ENCODE data around the gene HIKESHI.
"Not testable (repeated sequence)": the region's sequence is repeated elsewhere in the genome, so short reads cannot be mapped to it uniquely, and the experiment has no call there.

HIKESHI gene

DNA sequence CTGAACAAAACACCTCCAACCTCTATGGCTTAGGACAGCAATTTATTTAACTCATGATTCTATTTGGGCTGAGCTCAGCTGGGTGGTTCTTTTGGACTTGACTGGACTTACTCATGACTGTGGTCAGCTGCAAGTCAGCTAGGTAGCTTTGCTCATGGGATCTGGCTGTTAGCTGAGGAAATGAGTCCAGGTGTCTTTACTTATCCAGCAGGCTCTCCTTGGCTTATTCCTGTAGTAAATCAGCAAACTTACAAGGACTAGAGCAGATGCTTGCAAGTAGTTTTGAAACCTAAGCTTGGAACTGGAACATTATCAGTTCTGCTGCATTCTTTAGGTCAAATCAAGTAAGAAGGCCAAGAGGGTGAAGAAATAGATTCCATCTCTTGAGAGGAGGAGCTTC lies 8.0 kb upstream of the HIKESHI start:
- no peak for DNase-seq

DNA sequence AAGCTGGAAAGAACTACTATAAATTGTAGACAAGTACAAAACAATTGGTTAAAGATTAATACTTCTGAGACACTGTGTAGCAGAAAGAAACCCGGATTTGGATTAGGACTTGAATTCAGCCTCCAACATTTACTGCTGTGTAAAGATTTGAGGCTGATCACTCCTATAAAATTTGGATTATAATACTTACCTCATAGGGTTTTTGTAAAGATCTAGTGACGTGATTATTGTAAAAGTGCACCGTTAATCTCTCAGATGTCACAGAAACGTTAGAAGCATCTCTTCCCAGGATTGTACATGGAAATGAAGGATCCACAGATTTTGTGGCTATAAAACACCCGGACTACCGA lies 323 bp upstream of the HIKESHI start:
- peak; percentile 49 for DNase-seq

DNA sequence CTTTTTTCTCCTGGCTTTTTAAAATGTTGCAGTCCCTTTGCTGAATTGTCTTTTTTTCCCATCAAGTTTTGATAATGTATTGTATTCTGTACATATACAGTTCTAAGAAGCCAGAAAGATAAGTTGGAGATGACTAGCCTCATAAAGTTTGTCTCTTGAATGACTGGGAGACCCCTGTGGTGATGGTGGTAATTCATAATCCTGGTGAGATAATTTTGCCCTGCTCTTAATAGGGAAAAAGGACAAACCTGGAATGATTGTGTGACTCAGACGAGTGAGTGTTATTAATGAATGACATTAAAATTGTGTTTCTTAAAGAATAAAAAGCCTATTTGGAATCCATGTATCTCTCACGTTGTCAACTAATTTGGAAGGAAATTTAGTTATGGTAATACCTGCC lies 1.2 kb downstream of the HIKESHI start:
- DNase-seq: no peak

DNA sequence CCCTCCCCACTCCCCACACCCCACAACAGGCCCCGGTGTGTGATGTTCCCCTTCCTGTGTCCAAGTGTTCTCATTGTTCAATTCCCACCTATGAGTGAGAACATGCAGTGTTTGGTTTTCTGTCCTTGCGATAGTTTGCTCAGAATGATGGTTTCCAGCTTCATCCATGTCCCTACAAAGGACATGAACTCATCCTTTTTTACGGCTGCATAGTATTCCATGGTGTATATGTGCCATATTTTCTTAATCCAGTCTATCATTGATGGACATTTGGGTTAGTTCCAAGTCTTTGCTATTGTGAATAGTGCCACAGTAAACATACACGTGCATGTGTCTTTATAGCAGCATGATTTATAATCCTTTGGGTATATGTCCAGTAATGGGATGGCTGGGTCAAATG lies 6.7 kb downstream of the HIKESHI start:
- not testable (repeated sequence) for DNase-seq

DNA sequence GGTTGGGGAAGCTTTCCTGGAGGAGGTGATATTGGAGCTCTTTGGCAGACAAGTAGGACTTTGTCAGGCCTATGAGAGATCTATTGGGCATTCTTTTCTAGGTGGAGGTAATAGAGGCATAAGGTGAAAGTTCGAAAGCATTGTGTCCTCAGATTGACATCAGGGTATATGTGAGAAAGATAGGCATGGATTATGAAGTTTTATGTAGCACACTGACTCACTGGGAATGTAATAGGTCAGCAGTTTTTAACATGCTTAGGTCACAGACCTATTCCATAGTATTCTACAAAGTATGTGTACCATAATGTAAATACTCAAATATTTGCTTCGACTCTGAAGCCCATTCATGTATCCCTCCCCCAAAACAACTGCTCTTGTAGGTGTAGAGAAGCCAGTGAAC lies 11.8 kb downstream of the HIKESHI start:
- no peak for DNase-seq

DNA sequence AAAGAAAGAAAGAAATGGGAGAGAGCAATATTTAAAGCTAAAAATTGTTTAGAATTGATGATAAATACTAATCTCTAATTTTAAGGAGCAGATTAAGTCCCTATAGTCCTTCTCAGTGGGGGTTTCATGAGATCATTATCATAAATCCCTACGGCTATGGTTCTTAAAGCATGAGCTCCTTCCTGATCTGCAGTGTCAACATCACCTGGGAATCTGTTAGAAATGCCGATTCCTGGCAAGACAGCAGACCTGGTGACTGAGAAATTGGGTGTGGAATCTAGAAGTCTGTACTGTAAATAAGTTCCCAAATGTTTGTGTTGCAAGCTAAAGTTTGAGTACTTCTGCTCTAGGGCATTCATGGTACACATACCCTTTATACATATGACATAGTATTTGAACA lies 12.6 kb downstream of the HIKESHI start:
- no peak for DNase-seq

DNA sequence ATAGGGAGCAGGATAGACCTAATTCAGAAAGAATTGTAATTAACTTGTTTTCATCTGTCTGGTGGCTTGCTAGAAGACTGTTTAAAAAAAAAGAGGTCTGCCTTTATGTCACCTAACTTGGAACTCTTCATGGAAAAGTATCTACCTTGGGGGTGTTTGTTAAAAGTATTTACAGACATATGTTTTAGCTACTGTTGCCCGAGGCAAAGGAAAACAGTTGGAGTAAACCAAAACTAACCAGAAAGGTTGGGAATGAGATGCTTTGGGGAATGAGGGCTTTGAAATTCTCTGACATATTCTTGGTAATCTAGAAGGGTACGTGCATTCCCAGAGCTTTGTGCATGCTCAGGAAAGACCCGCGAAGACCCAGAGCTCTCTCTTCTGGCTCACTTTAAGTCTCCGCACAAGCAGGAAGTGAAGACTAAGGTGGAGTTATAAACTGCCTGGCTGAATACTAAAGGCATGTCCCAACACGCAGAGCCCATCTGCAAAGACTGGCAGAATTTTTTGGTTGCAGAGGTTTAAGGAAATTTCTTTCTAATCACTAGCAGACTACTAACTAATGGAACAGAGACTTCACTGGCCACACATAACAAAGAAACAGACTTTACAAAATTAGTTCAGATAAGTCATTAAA lies 33.2 kb downstream of the HIKESHI start:
- no peak for DNase-seq

DNA sequence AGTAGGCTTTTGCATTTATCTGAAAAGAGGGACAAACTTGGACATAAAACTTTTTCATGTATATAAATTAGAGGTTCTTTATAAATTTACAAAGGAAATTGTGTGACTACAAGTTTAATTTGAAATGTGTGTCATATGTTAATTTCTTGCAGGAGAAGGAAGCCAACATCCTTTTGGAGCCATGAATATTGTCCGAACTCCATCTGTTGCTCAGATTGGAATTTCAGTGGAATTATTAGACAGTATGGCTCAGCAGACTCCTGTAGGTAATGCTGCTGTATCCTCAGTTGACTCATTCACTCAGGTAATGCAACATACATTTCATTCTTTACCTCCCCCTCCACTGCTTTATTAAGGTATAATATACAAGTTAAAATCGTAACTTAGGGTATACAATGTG lies 35.2 kb downstream of the HIKESHI start:
- DNase-seq: no peak

DNA sequence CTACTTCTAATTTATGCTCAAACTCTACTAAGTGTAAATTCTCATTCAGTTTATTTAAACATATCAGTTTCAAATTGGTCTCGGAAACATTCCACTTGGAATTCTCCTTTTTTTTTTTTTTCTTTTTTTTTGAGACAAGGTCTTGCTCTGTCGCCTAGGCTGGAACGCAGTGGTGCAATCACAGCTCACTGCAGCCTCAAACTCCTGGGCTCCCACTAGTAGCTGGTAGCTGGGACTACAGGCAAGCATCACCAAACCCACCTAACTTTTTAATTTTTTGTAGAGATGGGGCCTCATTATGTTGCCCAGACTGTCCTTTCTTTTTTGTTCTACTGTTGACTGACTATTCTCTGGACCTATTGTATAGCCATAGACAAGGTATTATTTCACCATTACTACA lies 39.3 kb downstream of the HIKESHI start:
- no peak for DNase-seq

DNA sequence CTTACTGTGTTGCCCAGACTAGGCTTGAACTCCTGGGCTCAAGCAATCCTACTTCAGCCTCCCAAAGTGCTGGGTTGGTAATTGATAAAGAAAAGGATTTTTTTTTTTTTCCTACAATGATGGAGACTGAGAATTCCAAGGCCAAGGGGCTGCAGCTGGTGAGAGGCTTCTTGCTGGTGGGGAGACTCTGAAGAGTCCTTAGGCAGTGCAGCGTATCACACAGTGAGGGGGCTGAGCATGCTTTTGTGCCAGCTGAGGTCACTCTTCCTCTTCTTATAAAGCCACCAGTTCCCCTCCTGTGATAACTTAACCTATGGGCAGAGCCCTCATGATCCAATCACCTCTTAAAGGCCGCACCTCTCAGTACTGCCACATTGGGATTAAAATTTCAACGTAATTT lies 44.5 kb downstream of the HIKESHI start:
- no peak for DNase-seq

DNA sequence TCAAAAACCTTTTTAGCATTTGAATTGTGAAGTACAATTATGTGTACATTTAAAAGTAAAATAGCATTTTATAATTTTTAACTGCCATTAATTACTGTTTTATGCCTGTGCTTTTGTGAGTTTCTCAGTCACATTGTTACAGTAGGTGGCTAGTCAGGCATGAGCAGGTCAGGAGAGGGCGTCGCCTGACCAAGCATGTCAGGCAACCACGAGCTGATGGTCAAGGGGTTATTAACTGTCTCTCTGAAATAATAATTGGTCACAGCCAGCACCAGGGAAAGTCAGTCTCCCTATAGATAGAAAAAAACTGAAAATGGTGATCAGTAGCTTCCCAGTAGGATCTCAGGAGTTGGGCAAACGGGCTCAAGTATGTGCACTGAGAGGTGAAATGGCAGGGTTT lies 53.2 kb downstream of the HIKESHI start:
- DNase-seq: no peak

DNA sequence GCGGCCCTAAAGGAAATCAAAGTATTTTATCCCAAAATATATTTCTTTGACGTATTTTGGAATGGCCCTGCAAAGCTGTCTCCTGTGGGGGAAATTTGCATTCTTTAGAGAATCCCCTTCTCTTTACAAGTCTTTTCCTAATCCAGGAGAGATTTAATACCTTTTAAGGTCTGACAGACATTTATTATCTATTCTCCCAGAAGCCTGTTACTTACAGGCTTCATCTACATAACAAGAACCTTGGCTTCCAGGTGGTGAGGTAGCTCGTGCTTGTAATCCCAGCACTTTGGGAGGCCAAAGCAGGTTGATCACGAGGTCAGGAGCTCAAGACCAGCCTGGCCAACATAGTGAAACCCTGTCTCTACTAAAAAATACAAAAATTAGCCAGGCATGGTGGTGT lies 55.4 kb downstream of the HIKESHI start:
- not testable (repeated sequence) for DNase-seq

DNA sequence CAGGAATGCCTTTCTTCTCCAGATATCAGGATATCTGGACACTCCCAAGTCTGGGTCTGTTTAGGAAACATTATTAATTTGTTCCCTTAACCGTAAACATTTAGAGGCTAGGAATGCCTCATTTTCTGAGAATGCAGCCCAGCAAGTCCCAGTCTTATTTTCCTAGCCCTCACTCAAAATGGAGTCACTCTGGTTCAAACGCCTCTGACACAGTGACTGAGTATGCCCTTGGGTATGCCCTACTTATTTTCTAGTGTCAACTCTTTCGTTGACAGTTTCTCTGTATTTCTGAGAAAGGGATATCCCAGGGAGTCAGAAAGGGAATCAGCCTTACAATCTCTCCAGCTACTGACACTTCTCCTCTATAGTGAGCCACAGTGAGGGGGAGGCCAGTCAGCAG lies 56.7 kb downstream of the HIKESHI start:
- no peak for DNase-seq

DNA sequence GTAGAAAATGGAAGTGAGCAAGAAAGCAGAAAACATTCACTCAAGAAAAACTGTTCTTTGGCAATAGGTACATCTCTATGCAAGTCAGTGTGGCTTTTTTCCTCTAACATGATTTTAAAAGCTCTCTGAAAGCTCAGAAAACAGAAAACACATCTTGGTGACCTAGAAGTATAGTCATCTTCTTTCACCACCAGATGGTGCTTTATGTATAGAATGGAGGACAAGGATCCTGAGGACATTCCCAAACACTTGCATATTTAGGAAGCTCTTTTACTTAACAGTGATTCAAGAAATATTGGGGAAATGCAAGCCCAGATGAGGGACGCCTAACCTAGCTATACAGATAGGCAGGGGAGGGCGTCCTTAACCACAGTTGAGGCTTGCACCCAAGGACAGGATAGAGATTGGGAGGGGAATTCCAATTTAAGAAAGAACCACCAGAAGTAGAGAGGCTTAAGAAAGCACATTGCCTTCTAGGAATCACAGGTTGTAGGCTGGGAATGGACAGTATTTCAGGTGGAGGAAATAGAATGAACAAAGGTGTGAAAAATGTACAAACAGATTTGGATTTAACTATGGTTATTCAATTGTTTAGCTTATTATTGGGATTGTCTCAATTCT lies 58.8 kb downstream of the HIKESHI start:
- no peak for DNase-seq

DNA sequence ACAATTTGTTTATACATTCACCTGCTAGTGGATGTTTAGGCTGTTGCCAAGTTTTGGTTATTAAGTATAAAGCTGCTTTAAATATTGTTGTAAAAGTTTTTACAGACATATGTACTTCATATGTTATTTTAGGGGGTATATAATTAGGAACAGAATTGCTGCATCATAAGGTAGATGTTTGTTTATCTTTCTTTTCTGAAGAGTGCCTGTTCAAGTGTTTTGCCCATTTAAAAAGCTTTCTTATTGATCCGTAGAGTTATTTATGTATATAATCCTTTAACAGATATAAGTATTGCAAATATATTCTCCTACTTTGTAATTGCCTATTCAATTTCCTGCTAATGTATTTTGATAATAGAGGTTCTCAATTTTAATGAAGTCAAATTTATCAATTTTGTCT lies 61.4 kb downstream of the HIKESHI start:
- DNase-seq: no peak

DNA sequence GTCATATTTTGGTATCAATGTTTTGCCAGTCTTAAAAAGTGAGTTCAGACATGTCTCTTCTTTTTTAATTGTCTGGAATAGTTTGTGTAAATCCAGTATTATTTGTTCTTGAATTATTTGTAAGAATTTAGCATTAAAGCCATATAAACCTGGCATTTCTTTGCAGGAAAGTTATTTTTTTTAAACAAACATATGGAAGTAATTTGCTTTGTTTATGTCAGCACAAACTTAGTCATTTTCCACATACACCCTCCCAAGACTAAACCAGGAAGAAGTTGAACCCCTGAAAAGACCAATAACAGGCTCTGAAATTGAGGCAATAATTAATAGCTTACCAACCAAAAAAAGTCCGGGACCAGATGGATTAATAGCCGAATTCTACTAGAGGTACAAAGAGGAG lies 63.5 kb downstream of the HIKESHI start:
- no peak for DNase-seq

DNA sequence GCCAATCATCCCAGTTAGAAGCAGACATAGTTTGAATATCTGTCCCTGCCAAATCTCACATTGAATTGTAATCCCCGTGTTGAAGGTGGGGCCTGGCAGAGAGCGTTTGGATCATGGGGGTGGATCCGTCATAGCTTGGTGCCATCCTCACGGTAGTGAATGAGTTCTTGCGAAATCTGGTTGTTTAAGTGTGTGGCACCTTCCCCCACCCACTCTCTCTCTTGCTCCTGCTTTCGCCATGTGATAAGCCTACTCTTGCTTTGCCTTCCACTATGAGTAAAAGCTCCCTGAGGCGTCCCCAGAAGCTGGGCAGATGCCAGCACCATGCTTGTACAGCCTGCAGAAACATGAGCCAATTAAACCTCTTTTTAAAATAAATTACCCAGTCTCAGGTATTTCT lies 67.6 kb downstream of the HIKESHI start:
- no peak for DNase-seq

DNA sequence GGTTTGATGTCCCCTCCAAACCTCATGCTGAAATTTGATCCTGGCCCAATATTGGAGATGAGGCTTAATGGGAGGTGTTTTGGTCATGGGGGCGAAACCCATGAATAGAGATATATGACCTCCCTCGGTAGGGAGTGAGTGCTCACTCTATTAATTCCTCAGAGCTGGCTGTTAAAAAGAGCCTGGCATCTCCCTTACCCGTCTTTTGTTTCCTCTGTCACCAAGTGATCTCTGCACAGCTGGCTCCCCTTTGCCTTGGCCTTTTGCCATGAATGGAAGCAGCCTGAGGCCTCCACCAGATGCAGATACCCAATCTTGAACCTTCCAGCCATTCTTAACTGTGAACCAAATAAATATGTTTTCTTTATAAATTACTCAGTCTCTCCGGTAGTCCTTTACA lies 68.1 kb downstream of the HIKESHI start:
- DNase-seq: no peak

DNA sequence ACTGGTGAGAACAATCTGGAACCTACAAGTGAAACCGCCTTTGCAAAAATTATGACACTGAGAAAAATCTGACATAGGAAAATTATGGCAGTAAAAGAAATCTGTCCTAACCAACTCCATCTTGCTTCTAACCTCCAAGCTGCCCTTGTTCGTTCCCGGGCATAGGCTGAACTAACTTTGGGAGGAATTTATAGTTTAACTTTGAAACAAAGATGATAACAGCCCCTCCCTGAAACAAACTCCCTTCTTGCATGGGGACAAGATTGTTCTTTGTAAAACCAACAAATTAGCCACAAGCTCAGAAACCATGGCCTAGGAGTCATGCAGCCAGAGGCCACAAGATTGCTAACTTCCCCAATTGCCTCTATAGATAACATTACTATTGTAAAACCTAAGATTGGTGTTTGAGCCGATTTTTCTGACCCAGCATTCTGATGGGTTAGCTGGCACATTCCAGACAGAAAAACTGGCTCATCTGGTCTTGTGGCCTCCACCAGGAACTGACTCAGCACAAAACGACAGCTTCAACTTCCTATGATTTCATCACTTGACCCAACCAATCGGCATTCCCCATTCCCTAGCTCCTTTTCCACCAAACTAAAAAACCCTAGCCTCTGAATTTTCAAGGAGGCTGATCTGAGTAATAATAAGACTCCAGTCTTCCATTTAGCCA lies 69.0 kb downstream of the HIKESHI start:
- DNase-seq: no peak

DNA sequence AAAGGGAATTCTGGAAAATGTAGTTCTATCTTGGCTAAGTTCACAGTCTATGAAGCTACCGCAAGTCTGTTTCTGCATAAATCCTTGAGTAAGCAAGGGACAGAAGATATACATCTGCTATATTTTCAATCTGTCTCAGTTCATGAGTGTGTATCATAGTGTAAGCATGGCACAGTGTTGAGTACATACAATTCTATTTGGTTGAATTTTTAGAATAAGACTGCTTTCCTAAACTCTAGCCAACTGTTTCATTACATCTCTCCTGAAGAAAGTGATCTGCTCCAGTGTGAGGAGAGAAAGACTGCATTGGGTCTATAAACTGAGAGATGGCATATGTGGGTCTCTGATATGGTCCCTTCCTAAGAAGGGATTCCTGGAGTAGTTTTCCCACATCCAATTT lies 70.0 kb downstream of the HIKESHI start:
- no peak for DNase-seq

DNA sequence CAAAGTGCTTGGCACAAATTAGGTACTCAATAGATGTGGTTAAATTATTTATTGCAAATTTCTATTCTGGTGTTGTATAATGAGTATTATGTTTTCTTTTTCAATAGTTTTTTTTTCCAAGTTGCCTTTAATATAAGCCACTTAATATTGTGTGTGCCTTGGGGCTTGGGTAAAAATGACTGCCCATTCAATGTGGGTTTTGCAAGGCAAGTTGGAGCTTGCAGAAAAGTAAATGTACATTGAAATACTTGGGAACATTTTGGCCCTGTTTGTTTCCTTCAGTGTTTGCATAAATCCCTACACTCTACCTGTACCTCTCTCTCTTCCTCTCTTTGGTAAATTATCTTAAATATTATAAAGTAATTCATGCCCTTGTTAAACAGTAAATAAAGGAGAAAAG lies 70.5 kb downstream of the HIKESHI start:
- no peak for DNase-seq

DNA sequence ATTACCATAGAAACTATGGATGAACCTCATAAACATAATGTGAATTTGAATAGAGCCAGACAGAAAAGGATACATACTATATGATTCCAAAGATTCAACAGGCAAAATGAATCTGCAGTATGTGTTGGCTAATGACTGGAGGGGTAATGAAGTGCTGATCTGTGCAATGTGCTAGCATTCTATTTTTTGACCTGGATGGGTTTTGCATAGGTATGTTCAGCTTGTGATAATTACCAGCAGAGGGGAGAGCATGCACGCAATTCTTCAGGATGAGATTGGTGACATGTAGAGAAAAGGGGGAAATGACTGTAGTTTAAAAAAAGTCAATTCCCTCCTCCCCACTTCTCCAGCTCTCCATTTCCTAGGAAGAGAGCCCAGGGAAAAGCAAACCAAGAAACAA lies 72.0 kb downstream of the HIKESHI start:
- no peak for DNase-seq

DNA sequence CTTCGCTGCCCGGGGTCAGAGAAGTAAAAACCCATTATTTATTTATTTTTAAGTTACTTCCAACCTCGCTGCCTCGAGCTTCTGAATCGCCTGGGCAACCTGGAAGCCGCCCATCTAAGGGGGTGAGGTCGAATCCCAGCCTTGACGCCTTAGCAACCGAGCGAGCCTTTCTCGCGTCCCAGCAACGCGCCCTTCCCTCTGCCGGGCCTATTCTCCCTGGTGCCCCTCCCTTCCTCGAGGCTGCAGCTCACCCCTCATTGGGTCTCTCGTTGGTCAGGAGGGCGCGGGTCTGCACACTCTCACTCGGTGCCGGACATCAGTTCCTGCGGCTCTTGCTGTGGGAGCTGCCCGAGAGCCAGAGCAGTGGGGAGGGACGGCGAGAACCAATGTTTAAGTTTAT lies 72.5 kb downstream of the HIKESHI start, which contains the start of gene CCDC81:
TSS of gene CCDC81 (plus strand) at position 302 of the 400 bp plus-strand sequence. CDS start 277 bp downstream, outside the sequence.
- no peak for DNase-seq

DNA sequence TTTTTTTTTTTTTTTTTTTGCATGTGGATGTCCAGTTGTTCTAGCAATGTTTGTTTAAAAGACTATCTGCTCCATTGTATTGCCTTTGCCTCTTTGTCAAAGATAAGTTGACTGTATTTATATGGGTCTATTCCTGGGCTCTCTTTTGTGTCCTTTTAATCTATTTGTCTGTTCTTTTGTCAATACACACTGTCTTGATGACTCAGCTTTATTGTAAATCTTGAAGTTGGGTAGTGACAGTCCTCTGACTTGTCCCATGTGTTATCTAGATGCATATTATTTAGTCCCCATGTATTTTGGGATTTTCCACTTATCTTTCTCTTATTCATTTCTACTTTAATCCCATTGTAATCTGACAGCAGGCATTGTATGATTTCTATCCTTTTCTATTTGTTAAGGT lies 75.9 kb downstream of the HIKESHI start:
- no peak for DNase-seq
